ENCODE results near the gene RERG.

The RERG gene

DNA sequence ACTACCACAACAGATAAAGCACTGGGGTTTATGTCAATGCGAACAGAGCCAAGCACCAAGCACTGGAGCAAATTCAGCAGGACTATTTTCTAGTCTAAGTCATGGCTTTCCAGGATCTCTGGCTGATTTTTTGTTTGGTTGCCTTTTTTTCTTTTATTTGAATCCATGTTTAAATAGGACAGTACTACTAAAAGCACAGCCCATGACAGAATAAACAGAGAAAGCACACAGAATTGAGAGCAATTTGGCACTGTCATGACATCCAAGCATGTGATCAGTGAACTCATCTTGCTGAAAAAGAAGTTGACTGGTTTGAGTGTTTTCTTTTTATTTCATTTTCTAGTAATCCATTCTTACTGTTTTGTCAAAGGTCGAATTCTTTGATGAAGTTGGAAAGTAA, 23.1 kb upstream of the RERG start:
- H3K4me3 ChIP-seq: no peak overlapping the region
- H3K4me1 ChIP-seq: peaks cover 0 to 6% (median 0%) of the 10 kb centered on the region in 10 experiments; a peak in 1 of 20 replicates
- H3K9ac ChIP-seq: no peak overlapping the region
- no peaks in the 10 kb centered on the region for H4K20me1 ChIP-seq
- TF ChIP-seq Cebpa-rat (IDR thresholded peaks at IDR 0.05): no peak
- peaks cover 0 to 28% (median 10%) of the 10 kb centered on the region in 11 experiments; a peak in 13 of 22 replicates for H3K9me3 ChIP-seq (replicated peaks in 1 of 11)
- H3K4me2 ChIP-seq: no peak overlapping the region
- no peak overlapping the region for H3K27ac ChIP-seq
- no peaks in the 10 kb centered on the region for H3K27me3 ChIP-seq
- no peaks in the 10 kb centered on the region for H3K36me3 ChIP-seq

DNA sequence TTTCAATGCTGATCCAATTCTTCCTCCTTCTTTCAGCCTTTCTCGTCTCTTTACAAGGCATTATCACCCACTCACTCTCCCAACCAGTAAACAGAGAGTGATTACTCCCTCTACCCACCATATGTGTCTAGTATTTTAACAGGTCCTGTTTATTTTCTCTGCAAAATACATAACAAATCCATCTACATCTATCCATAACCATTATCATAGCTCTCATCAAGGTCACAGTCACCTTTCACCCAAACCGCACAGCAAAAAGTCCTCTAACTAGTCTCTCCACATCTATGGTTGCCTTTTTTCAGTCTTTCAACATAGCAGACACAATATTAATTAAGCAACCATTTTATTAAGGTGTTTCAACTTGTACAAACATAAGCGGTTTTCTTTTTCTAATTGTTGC, 21.9 kb upstream of the RERG start:
- no peak for TF ChIP-seq Cebpa-rat (IDR thresholded peaks at IDR 0.05)
- no peaks in the 10 kb centered on the region for H4K20me1 ChIP-seq
- no peaks in the 10 kb centered on the region for H3K27me3 ChIP-seq
- no peaks in the 10 kb centered on the region for H3K36me3 ChIP-seq
- no peak overlapping the region for H3K4me2 ChIP-seq
- H3K9me3 ChIP-seq (replicated peaks in 1 of 11): peaks cover 0 to 21% (median 9%) of the 10 kb centered on the region in 11 experiments; a peak in 12 of 22 replicates
- H3K9ac ChIP-seq: no peak overlapping the region
- H3K4me1 ChIP-seq: peaks cover 0 to 6% (median 0%) of the 10 kb centered on the region in 10 experiments; a peak in 1 of 20 replicates
- H3K27ac ChIP-seq: no peak overlapping the region
- no peak overlapping the region for H3K4me3 ChIP-seq

DNA sequence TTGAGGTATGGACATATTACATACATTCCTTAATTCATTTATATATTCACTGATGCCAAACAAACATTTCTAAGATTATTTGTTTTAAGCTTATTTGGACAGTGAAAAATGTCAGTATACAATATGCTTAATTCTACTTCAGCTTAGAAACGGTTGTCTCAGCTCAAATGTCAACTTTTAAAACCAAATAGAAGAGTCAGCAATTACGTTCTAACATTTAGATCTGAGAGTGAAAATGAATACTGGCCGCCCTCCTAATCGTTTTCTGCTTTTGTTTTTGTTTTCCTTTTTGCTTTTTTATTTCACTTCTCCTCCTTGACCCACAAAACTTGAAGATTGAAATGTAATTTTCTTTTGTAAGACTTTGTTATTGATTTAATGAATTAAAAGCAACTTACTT, 19.7 kb upstream of the RERG start:
- no peaks in the 10 kb centered on the region for H3K9me3 ChIP-seq (replicated peaks in 1 of 11)
- no peak for TF ChIP-seq Cebpa-rat (IDR thresholded peaks at IDR 0.05)
- H3K4me3 ChIP-seq: no peak overlapping the region
- no peaks in the 10 kb centered on the region for H3K36me3 ChIP-seq
- no peaks in the 10 kb centered on the region for H3K27me3 ChIP-seq
- peaks cover 0 to 15% (median 5%) of the 10 kb centered on the region in 10 experiments; a peak in 9 of 20 replicates for H3K4me1 ChIP-seq
- no peaks in the 10 kb centered on the region for H4K20me1 ChIP-seq
- H3K4me2 ChIP-seq: no peak overlapping the region
- H3K9ac ChIP-seq: no peak overlapping the region
- no peak overlapping the region for H3K27ac ChIP-seq

DNA sequence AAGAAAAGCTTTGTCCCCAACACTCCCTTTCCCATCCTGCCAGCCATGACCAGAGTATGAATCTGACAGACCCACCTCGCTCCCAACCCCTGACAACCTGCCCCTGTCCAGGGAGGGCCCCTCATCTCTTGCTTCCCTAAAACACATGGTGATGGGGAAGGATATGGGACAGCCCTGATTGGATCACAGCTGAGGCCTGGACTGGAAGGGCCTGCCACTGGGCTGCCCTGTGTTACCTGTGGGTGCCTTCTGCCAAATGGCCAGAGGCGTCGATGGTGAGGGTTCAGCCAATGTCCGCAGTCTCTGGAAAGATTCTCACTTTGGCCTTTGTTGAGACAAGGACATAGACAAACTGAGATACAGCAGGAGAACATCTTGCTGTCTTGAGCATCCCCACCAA, 13.3 kb upstream of the RERG start:
- peaks cover 0 to 9% (median 5%) of the 10 kb centered on the region in 10 experiments; a peak in 9 of 20 replicates for H3K4me1 ChIP-seq
- no peaks in the 10 kb centered on the region for H4K20me1 ChIP-seq
- no peaks in the 10 kb centered on the region for H3K36me3 ChIP-seq
- no peak overlapping the region for H3K4me3 ChIP-seq
- no peak for TF ChIP-seq Cebpa-rat (IDR thresholded peaks at IDR 0.05)
- no peak overlapping the region for H3K27ac ChIP-seq
- no peak overlapping the region for H3K9ac ChIP-seq
- H3K27me3 ChIP-seq: no peaks in the 10 kb centered on the region
- 0 out of 22 replicates have a peak, but pooled peaks cover 0 to 6% (median 0%) of the 10 kb centered on the region in 11 experiments for H3K9me3 ChIP-seq (replicated peaks in 1 of 11)
- H3K4me2 ChIP-seq: no peak overlapping the region

DNA sequence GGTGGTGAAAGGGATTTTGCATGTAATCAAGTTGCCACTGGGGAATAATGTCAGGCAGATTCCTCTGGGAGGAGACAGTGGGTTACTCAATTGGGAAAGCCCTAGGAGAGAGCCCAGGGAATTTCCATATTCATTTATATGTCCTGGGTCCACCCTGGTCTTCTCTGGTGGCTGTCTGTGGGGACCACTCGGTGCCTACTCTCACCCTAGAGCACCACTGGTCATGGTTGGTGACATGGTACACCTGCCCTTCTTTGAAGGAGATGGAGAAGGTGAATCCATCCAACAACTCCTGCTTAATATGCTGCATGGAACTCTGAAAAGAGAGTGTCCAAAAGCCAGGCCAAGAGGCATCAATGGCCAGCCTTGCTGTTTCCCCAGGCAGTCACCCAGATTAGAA, 12.8 kb upstream of the RERG start:
- H3K4me2 ChIP-seq: no peak overlapping the region
- H3K4me1 ChIP-seq: peaks cover 0 to 9% (median 5%) of the 10 kb centered on the region in 10 experiments; a peak in 9 of 20 replicates
- H3K27ac ChIP-seq: no peak overlapping the region
- no peak overlapping the region for H3K4me3 ChIP-seq
- no peaks in the 10 kb centered on the region for H4K20me1 ChIP-seq
- no peak overlapping the region for H3K9ac ChIP-seq
- H3K27me3 ChIP-seq: no peaks in the 10 kb centered on the region
- H3K9me3 ChIP-seq (replicated peaks in 1 of 11): 0 out of 22 replicates have a peak, but pooled peaks cover 0 to 6% (median 0%) of the 10 kb centered on the region in 11 experiments
- TF ChIP-seq Cebpa-rat (IDR thresholded peaks at IDR 0.05): no peak
- H3K36me3 ChIP-seq: no peaks in the 10 kb centered on the region

DNA sequence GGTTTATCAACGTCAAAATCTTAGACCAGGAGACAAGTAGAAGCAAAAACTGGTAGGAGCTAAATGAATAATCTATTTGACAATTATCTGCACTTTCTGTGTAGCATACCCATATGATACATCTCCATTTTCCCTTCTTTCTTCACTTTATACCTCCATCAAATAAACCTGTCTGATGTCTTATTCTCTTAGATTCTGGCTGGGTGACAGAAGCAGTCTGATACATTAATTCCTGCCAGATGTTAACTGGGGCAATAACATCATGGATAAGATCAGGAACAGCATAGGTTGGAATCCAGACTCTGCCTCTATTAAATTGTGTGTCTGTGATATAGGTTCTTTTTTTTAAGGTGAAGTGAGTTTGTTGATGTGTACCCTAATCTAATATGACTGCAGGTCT, 11.7 kb upstream of the RERG start:
- no peak for TF ChIP-seq Cebpa-rat (IDR thresholded peaks at IDR 0.05)
- H3K9me3 ChIP-seq (replicated peaks in 1 of 11): 0 out of 22 replicates have a peak, but pooled peaks cover 0 to 6% (median 0%) of the 10 kb centered on the region in 11 experiments

DNA sequence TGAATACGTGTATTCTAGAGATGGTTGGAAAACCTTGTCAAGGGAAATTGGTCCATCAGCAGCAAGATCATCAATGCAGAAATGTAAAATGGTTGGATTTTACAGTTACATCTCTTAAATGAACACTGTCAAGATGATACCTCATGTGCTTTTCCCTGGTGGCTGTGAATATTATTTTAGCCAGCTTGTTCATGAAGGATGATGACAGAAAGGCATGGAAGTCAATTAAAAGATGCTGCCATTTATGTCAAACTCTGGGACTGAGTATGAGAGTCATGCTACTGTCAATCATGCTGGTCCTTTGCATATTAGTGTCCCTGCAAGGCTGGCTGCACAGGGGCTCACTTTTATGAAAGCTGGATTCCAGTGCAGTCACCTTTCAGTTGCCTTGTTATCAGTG, 10.3 kb upstream of the RERG start:
- no peaks in the 10 kb centered on the region for H4K20me1 ChIP-seq
- no peak overlapping the region for H3K4me2 ChIP-seq
- no peak overlapping the region for H3K9ac ChIP-seq
- no peak for TF ChIP-seq Cebpa-rat (IDR thresholded peaks at IDR 0.05)
- H3K4me3 ChIP-seq: no peak overlapping the region
- H3K9me3 ChIP-seq (replicated peaks in 1 of 11): peaks cover 0 to 6% (median 0%) of the 10 kb centered on the region in 11 experiments; a peak in 1 of 22 replicates
- H3K4me1 ChIP-seq: peaks cover 0 to 2% (median 0%) of the 10 kb centered on the region in 10 experiments; a peak in 2 of 20 replicates
- H3K27ac ChIP-seq: no peak overlapping the region
- no peaks in the 10 kb centered on the region for H3K36me3 ChIP-seq
- no peaks in the 10 kb centered on the region for H3K27me3 ChIP-seq

More for the DNA sequence above, 11.7 kb upstream of the RERG start:
- H3K27me3 ChIP-seq: no peaks in the 10 kb centered on the region
- H3K4me1 ChIP-seq: peaks cover 0 to 9% (median 5%) of the 10 kb centered on the region in 10 experiments; a peak in 9 of 20 replicates
- H4K20me1 ChIP-seq: no peaks in the 10 kb centered on the region
- no peaks in the 10 kb centered on the region for H3K36me3 ChIP-seq
- H3K4me2 ChIP-seq: no peak overlapping the region
- no peak overlapping the region for H3K9ac ChIP-seq
- H3K4me3 ChIP-seq: no peak overlapping the region
- no peak overlapping the region for H3K27ac ChIP-seq

DNA sequence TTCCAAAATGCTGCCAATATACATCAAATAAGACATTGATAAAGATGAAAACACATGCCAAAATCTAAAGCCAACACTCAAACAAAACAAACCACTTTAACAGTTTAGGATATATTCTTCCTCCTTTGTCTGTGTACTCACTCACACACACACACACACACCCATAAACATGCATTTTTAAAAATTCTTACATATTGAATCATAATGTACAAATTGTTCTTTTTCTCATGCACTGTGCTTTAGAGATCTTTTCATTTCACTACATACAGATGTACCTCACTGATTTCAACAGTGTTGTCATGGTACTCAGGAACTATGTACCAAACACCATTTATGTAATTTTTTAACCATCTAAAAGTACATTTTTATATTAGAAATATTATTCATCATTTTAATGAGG, 9.5 kb upstream of the RERG start:
- no peak overlapping the region for H3K4me3 ChIP-seq
- H3K27ac ChIP-seq: no peak overlapping the region

DNA sequence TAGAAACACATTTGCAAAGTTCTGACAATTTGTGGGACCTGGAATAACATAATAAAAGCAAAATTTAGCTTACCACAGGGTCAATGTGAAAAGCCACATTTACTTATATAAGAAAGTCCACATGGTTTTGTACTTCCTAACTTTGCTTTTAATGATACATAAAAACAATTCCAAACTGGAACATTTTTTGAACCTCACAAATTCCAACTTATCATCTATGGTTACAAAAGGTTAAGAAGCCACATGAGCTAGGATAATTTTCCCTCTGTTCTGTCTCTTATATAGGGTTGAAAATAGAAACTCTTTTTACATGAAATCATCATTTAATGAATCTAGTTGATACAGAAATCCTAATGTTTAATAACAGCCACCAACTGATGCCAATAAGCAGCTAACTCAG, 8.9 kb upstream of the RERG start:
- Histone ChIP-seq H3K9ac (no peak overlapping the region), H3K4me1 (peaks cover 0 to 4% (median 0%) of the 10 kb centered on the region in 10 experiments; a peak in 2 of 20 replicates)

More for the DNA sequence above, 9.5 kb upstream of the RERG start:
- H3K27me3 ChIP-seq: no peaks in the 10 kb centered on the region
- H3K9ac ChIP-seq: no peak overlapping the region
- no peaks in the 10 kb centered on the region for H3K36me3 ChIP-seq
- H4K20me1 ChIP-seq: no peaks in the 10 kb centered on the region
- H3K9me3 ChIP-seq (replicated peaks in 1 of 11): peaks cover 0 to 6% (median 0%) of the 10 kb centered on the region in 11 experiments; a peak in 2 of 22 replicates
- no peak overlapping the region for H3K4me2 ChIP-seq
- H3K4me1 ChIP-seq: peaks cover 0 to under 1% (median 0%) of the 10 kb centered on the region in 10 experiments; a peak in 2 of 20 replicates
- TF ChIP-seq Cebpa-rat (IDR thresholded peaks at IDR 0.05): no peak

More for the DNA sequence above, 8.9 kb upstream of the RERG start:
- Histone ChIP-seq H3K9me3 (replicated peaks in 1 of 11) (peaks cover 0 to 4% (median 0%) of the 10 kb centered on the region in 11 experiments; a peak in 2 of 22 replicates), H4K20me1 (no peaks in the 10 kb centered on the region), H3K27me3 (no peaks in the 10 kb centered on the region), H3K4me2 (no peak overlapping the region), H3K36me3 (no peaks in the 10 kb centered on the region), H3K4me3 (no peak overlapping the region), H3K27ac (no peak overlapping the region)
- no peak for TF ChIP-seq Cebpa-rat (IDR thresholded peaks at IDR 0.05)
